K562 (cell line): ENCODE results near the gene RUNDC1. TPM values are rescaled to one million over a fixed set of nuclear protein-coding genes. Genes with fewer than 3 reads are reported as not detected.

ENCODE experiments used
- FOXK1 ChIP-seq: sonication (generic); formaldehyde crosslinking; IDR thresholded peaks from 2 replicates; pipeline ENCODE4 v1.8.0; 2022; ENCODE audit warnings: missing genetic modification reagents, mild to moderate bottlenecking, borderline replicate concordance
- IRF2 ChIP-seq: sonication (generic); formaldehyde crosslinking; IDR thresholded peaks from 2 replicates; pipeline ENCODE4 v1.8.1; 2022; ENCODE audit warnings: mild to moderate bottlenecking, missing genetic modification reagents
- L3MBTL2 ChIP-seq: fragments of 450-650 bp; IDR thresholded peaks from 2 replicates; pipeline ENCODE4 v1.6.1; 2016; ENCODE audit warnings: mild to moderate bottlenecking, moderate library complexity
- OTX1 ChIP-seq: fragments of 450-650 bp; formaldehyde crosslinking; IDR thresholded peaks from 2 replicates; pipeline ENCODE4 v1.4.0; 2022; ENCODE audit warnings: mild to moderate bottlenecking
- POU5F1 ChIP-seq: fragments of 150-350 bp; IDR thresholded peaks from 2 replicates; pipeline ENCODE4 v1.6.1; 2014; ENCODE audit warnings: borderline replicate concordance, low read length, low read depth, mild to moderate bottlenecking; ENCODE audit not compliant: partially characterized antibody
- PRMT5 ChIP-seq: sonication (generic); formaldehyde crosslinking; IDR thresholded peaks from 2 replicates; pipeline ENCODE4 v1.5.0; 2020; ENCODE audit warnings: missing genetic modification reagents
- RCOR1 ChIP-seq, 2 experiments: IDR thresholded peaks; 2 replicates each; pipeline ENCODE4 v1.6.1; 2012; ENCODE audit warnings: low read depth in 2 of 2, low read length in 2 of 2, borderline replicate concordance in 1 of 2, improper control_type of control experiment in 1 of 2
- RNF2 ChIP-seq: sonication (generic); IDR thresholded peaks from 2 replicates; pipeline ENCODE4 v1.6.1; 2016
- SIN3A ChIP-seq, 2 experiments: fragments of 150-350 bp in 1 of 2; IDR thresholded peaks; 2 replicates each; pipeline ENCODE4 v1.6.1; 2011 to 2016; ENCODE audit warnings: borderline replicate concordance in 2 of 2, low read depth in 2 of 2, low read length in 2 of 2, mild to moderate bottlenecking in 2 of 2, moderate library complexity in 2 of 2; ENCODE audit not compliant: control insufficient read depth in 1 of 2
- TAF7 ChIP-seq: fragments of 450-650 bp; IDR thresholded peaks from 2 replicates; pipeline ENCODE4 v1.6.1; 2016; ENCODE audit warnings: missing genetic modification characterization, missing compliant biosample characterization
- ZBTB1 ChIP-seq: sonication (generic); formaldehyde crosslinking; IDR thresholded peaks from 2 replicates; pipeline ENCODE4 v1.8.1; 2023; ENCODE audit warnings: missing genetic modification reagents, low read depth, mild to moderate bottlenecking, borderline replicate concordance
- ZNF143 ChIP-seq: sonication (generic); formaldehyde crosslinking; IDR thresholded peaks from 2 replicates; pipeline ENCODE4 v1.9.0; 2022; ENCODE audit warnings: mild to moderate bottlenecking, missing genetic modification reagents
- ZNF766 ChIP-seq: fragments of 200-800 bp; sonication (Bioruptor generic); conservative IDR thresholded peaks from 2 replicates; pipeline ENCODE4 v1.6.1; 2016; ENCODE audit warnings: missing genetic modification characterization, missing compliant biosample characterization
- polyA plus RNA-seq, 8 experiments: library from polyadenylated mRNA; depleted of rRNA in 4 of 8; stranded (reverse) in 5 of 8; unstranded in 3 of 8; fragments of >200 nt; fragmentation: Nextera tagmentation in 2 of 8; fragmentation: Illumina TruSeq in 1 of 8; extraction: Ambion mirVana in 2 of 8; extraction: Trizol in 1 of 8; gene quantifications; 2 replicates each; pipeline versions ENCODE4 v1.2.1 to v1.2.3, GENCODE V29; 2011 to 2014; ENCODE audit warnings: inconsistent platforms in 1 of 8, missing spikeins in 1 of 8
- total RNA-seq, 7 experiments: library from RNA; depleted of rRNA in 6 of 7; stranded (reverse); fragments of >200 nt in 6 of 7; fragmentation: Illumina TruSeq in 2 of 7; extraction: Trizol in 2 of 7; gene quantifications; 2 replicates each; pipeline versions ENCODE4 v1.2.1 to v1.2.3, GENCODE V29; 2011 to 2021; ENCODE audit warnings: low replicate concordance in 1 of 7
- TF ChIP-seq, protein P1 (sequence below): sonication (generic); IDR thresholded peaks from 2 replicates; pipeline ENCODE4 v1.6.1; 2016
- TF ChIP-seq, protein P2 (sequence below): fragments of 150-350 bp; conservative IDR thresholded peaks from 2 replicates; pipeline ENCODE4 v1.6.1; 2014; ENCODE audit warnings: low read length
- TF ChIP-seq, protein P3 (sequence below): sonication (generic); formaldehyde crosslinking; IDR thresholded peaks from 2 replicates; pipeline ENCODE4 v1.8.0; 2022; ENCODE audit warnings: missing genetic modification reagents, mild to moderate bottlenecking, borderline replicate concordance
- TF ChIP-seq, protein P4 (sequence below): fragments of 450-650 bp; formaldehyde crosslinking; IDR thresholded peaks from 2 replicates; pipeline ENCODE4 v1.4.0; 2022; ENCODE audit warnings: missing genetic modification characterization
- TF ChIP-seq, protein P5 (sequence below): sonication (generic); formaldehyde crosslinking; IDR thresholded peaks from 2 replicates; pipeline ENCODE4 v1.8.0; 2022; ENCODE audit warnings: missing genetic modification reagents, mild to moderate bottlenecking, moderate library complexity, borderline replicate concordance
- TF ChIP-seq, protein P6 (sequence below): fragments of 450-650 bp; formaldehyde crosslinking; IDR thresholded peaks from 2 replicates; pipeline ENCODE4 v1.4.0; 2022; ENCODE audit warnings: mild to moderate bottlenecking, moderate library complexity

The RUNDC1 gene
- total and polyA plus RNA-seq, 9 of the 15 experiments (the other 6 are each of a cell fraction or from before 2014, with no cell fraction given), result 3.4 to 12.6 (median 9.4) TPM

DNA sequence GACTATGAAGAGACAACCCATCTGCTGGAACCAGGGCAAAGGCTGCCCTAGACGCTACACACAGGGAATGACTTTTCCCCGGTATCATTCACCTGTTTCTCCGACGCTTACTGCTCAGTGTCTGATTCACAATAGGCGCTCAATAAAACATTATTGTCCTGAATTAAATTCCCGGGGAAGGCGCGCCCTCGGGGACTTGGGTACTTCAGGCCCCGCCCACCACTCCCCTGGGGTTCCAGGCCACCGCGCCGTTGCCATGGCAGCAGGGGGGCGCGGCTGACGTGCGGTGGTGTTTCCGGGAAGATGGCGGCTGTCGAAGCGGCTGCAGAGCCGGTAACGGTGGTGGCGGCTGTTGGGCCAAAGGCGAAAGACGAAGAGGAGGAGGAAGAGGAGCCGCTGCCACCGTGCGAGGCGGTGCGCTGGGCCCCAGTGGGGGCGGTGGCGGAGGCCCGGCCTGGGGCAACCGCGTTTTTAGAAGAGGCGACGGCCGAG lies at the start of gene RUNDC1 (continued):
- TF ChIP-seq, protein P1, sequence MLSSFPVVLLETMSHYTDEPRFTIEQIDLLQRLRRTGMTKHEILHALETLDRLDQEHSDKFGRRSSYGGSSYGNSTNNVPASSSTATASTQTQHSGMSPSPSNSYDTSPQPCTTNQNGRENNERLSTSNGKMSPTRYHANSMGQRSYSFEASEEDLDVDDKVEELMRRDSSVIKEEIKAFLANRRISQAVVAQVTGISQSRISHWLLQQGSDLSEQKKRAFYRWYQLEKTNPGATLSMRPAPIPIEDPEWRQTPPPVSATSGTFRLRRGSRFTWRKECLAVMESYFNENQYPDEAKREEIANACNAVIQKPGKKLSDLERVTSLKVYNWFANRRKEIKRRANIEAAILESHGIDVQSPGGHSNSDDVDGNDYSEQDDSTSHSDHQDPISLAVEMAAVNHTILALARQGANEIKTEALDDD, result no peak
- TF ChIP-seq RNF2 (0 out of 2 replicates have a peak, but pooled peaks have one; percentile 12), FOXK1 (CRISPR knock-in tag) (no peak), ZBTB1 (peak; percentile 93), PRMT5 (no peak), TAF7 (tag) (no peak), L3MBTL2 (no peak), POU5F1 (no peak), RCOR1 (IDR thresholded peaks at IDR 0.05; ENCODE audit: borderline replicate concordance in 1 of 2, low read depth in 2 of 2, low read length in 2 of 2) (no peak), ZNF143 (no peak), IRF2 (CRISPR knock-in tag) (no peak), OTX1 (CRISPR knock-in tag) (no peak), ZNF766 (peak; percentile 75), SIN3A (IDR thresholded peaks at IDR 0.05; ENCODE audit: borderline replicate concordance in 2 of 2, control insufficient read depth in 1 of 2, low read depth in 2 of 2, low read length in 2 of 2) (peak; percentile 92 to 97)
- TF ChIP-seq, protein P2, sequence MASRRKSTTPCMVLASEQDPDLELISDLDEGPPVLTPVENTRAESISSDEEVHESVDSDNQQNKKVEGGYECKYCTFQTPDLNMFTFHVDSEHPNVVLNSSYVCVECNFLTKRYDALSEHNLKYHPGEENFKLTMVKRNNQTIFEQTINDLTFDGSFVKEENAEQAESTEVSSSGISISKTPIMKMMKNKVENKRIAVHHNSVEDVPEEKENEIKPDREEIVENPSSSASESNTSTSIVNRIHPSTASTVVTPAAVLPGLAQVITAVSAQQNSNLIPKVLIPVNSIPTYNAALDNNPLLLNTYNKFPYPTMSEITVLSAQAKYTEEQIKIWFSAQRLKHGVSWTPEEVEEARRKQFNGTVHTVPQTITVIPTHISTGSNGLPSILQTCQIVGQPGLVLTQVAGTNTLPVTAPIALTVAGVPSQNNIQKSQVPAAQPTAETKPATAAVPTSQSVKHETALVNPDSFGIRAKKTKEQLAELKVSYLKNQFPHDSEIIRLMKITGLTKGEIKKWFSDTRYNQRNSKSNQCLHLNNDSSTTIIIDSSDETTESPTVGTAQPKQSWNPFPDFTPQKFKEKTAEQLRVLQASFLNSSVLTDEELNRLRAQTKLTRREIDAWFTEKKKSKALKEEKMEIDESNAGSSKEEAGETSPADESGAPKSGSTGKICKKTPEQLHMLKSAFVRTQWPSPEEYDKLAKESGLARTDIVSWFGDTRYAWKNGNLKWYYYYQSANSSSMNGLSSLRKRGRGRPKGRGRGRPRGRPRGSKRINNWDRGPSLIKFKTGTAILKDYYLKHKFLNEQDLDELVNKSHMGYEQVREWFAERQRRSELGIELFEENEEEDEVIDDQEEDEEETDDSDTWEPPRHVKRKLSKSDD, result peak; percentile 81; the same call in 1 of the 2 replicates
- TF ChIP-seq, protein P3, sequence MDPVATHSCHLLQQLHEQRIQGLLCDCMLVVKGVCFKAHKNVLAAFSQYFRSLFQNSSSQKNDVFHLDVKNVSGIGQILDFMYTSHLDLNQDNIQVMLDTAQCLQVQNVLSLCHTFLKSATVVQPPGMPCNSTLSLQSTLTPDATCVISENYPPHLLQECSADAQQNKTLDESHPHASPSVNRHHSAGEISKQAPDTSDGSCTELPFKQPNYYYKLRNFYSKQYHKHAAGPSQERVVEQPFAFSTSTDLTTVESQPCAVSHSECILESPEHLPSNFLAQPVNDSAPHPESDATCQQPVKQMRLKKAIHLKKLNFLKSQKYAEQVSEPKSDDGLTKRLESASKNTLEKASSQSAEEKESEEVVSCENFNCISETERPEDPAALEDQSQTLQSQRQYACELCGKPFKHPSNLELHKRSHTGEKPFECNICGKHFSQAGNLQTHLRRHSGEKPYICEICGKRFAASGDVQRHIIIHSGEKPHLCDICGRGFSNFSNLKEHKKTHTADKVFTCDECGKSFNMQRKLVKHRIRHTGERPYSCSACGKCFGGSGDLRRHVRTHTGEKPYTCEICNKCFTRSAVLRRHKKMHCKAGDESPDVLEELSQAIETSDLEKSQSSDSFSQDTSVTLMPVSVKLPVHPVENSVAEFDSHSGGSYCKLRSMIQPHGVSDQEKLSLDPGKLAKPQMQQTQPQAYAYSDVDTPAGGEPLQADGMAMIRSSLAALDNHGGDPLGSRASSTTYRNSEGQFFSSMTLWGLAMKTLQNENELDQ (CRISPR knock-in tag), result no peak
- TF ChIP-seq, protein P4, sequence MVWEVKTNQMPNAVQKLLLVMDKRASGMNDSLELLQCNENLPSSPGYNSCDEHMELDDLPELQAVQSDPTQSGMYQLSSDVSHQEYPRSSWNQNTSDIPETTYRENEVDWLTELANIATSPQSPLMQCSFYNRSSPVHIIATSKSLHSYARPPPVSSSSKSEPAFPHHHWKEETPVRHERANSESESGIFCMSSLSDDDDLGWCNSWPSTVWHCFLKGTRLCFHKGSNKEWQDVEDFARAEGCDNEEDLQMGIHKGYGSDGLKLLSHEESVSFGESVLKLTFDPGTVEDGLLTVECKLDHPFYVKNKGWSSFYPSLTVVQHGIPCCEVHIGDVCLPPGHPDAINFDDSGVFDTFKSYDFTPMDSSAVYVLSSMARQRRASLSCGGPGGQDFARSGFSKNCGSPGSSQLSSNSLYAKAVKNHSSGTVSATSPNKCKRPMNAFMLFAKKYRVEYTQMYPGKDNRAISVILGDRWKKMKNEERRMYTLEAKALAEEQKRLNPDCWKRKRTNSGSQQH (CRISPR knock-in tag), result no peak
- TF ChIP-seq, protein P5, sequence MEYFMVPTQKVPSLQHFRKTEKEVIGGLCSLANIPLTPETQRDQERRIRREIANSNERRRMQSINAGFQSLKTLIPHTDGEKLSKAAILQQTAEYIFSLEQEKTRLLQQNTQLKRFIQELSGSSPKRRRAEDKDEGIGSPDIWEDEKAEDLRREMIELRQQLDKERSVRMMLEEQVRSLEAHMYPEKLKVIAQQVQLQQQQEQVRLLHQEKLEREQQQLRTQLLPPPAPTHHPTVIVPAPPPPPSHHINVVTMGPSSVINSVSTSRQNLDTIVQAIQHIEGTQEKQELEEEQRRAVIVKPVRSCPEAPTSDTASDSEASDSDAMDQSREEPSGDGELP, result no peak
- TF ChIP-seq, protein P6, sequence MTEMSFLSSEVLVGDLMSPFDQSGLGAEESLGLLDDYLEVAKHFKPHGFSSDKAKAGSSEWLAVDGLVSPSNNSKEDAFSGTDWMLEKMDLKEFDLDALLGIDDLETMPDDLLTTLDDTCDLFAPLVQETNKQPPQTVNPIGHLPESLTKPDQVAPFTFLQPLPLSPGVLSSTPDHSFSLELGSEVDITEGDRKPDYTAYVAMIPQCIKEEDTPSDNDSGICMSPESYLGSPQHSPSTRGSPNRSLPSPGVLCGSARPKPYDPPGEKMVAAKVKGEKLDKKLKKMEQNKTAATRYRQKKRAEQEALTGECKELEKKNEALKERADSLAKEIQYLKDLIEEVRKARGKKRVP (CRISPR knock-in tag), result no peak
